Measurements from ENCODE around the gene CD248. TPM values are rescaled to one million over a fixed set of nuclear protein-coding genes. Genes with fewer than 3 reads are reported as not detected.

The CD248 gene
- total RNA-seq, 4 donors from 2014 or later: 2.6 to 36.2 (median 6.5) TPM

- Histone ChIP-seq H3K4me3 (no peak overlapping the region), H3K27ac (no peak overlapping the region), H3K27me3 (no peaks in the 10 kb centered on the region), H3K36me3 (no peaks in the 10 kb centered on the region), H3K4me1 (no peaks in the 10 kb centered on the region), H3K9me3 (no peaks in the 10 kb centered on the region)
- TF ChIP-seq POLR2A (IDR thresholded peaks at IDR 0.05): no peak
- no peak for TF ChIP-seq CTCF (IDR thresholded peaks at IDR 0.05)
- no peak for TF ChIP-seq POLR2AphosphoS5 (IDR thresholded peaks at IDR 0.05)
- no peak for TF ChIP-seq EP300 (IDR thresholded peaks at IDR 0.05; ENCODE audit: low read depth)
- DNase-seq: no peak
- 90% methylated on average over 14 of the region's 14 CpGs; no CpG with 5 or more reads in 1 of the 2 donors for WGBS, 2 donors (ENCODE audit: low coverage in 1 of 2)
- intact Hi-C loops (cut with DNase I; ENCODE audit: low total_unique reads): no loop called here
- in situ Hi-C loops (cut with MboI; ENCODE audit: low pct_ligation_motif_present in 1 of 4, low pct_unique_long_range_greater_than_20kb in 1 of 4, low sequenced_read_pairs in 3 of 4): no loop called here
Observed at GRCh38 chr11:66363187-66363601, 46.4 kb upstream of the CD248 start.

- no peak overlapping the region for H3K4me3 ChIP-seq
- H3K9me3 ChIP-seq: no peaks in the 10 kb centered on the region
- no peaks in the 10 kb centered on the region for H3K36me3 ChIP-seq
- no peaks in the 10 kb centered on the region for H3K4me1 ChIP-seq
- TF ChIP-seq POLR2AphosphoS5 (IDR thresholded peaks at IDR 0.05): no peak
- TF ChIP-seq POLR2A (IDR thresholded peaks at IDR 0.05): no peak
- no peak for TF ChIP-seq CTCF (IDR thresholded peaks at IDR 0.05)
- TF ChIP-seq EP300 (IDR thresholded peaks at IDR 0.05; ENCODE audit: low read depth): no peak
- 67 to 80% methylated on average over 1 to 9 of the region's 9 CpGs for WGBS, 2 donors (ENCODE audit: low coverage in 1 of 2)
- in situ Hi-C loops (cut with MboI; ENCODE audit: low pct_ligation_motif_present in 1 of 4, low pct_unique_long_range_greater_than_20kb in 1 of 4, low sequenced_read_pairs in 3 of 4) (no loop called here), intact Hi-C loops (cut with DNase I; ENCODE audit: low total_unique reads) (no loop called here)
- DNase-seq: no peak
- H3K27ac ChIP-seq: no peak overlapping the region
- H3K27me3 ChIP-seq: no peaks in the 10 kb centered on the region
Observed at GRCh38 chr11:66362481-66363147, 45.8 kb upstream of the CD248 start.

GRCh38 chr11:66361502-66361941, 44.7 kb upstream of the CD248 start:
- Histone ChIP-seq H3K4me3 (no peak overlapping the region), H3K9me3 (no peaks in the 10 kb centered on the region), H3K27me3 (no peaks in the 10 kb centered on the region), H3K4me1 (no peaks in the 10 kb centered on the region), H3K36me3 (no peaks in the 10 kb centered on the region), H3K27ac (no peak overlapping the region)
- in situ Hi-C loops (cut with MboI; ENCODE audit: low pct_ligation_motif_present in 1 of 4, low pct_unique_long_range_greater_than_20kb in 1 of 4, low sequenced_read_pairs in 3 of 4) (no loop called here), intact Hi-C loops (cut with DNase I; ENCODE audit: low total_unique reads) (no loop called here)
- TF ChIP-seq POLR2AphosphoS5 (IDR thresholded peaks at IDR 0.05) (no peak), POLR2A (IDR thresholded peaks at IDR 0.05) (peak; percentile 4)
- WGBS, 2 donors (ENCODE audit: low coverage in 1 of 2): 69% methylated on average over 6 of the region's 6 CpGs; no CpG with 5 or more reads in 1 of the 2 donors
- DNase-seq: no peak

- no peaks in the 10 kb centered on the region for H3K36me3 ChIP-seq
- H3K27me3 ChIP-seq: no peaks in the 10 kb centered on the region
- DNase-seq: no peak
- H3K4me3 ChIP-seq: no peak overlapping the region
- intact Hi-C loops (cut with DNase I; ENCODE audit: low total_unique reads): no loop called here
- TF ChIP-seq CTCF (IDR thresholded peaks at IDR 0.05) (no peak), POLR2AphosphoS5 (IDR thresholded peaks at IDR 0.05) (no peak), POLR2A (IDR thresholded peaks at IDR 0.05) (no peak)
- 82 to 93% methylated on average over 3 to 15 of the region's 15 CpGs for WGBS, 2 donors (ENCODE audit: low coverage in 1 of 2)
- in situ Hi-C loops (cut with MboI; ENCODE audit: low pct_ligation_motif_present in 1 of 4, low pct_unique_long_range_greater_than_20kb in 1 of 4, low sequenced_read_pairs in 3 of 4): no loop called here
- H3K4me1 ChIP-seq: no peaks in the 10 kb centered on the region
- H3K27ac ChIP-seq: no peak overlapping the region
- no peaks in the 10 kb centered on the region for H3K9me3 ChIP-seq
Observed at GRCh38 chr11:66360406-66361073, 43.7 kb upstream of the CD248 start.
